DMS 273 treated with DMSO at 0.1 percent for 48 hours (cell line): ENCODE results near the gene IFT74.

Experiments used
- DNase-seq: peaks from one replicate; lab custom pipeline; 2025; lab: John Stamatoyannopoulos, UW

IFT74 gene

DNA sequence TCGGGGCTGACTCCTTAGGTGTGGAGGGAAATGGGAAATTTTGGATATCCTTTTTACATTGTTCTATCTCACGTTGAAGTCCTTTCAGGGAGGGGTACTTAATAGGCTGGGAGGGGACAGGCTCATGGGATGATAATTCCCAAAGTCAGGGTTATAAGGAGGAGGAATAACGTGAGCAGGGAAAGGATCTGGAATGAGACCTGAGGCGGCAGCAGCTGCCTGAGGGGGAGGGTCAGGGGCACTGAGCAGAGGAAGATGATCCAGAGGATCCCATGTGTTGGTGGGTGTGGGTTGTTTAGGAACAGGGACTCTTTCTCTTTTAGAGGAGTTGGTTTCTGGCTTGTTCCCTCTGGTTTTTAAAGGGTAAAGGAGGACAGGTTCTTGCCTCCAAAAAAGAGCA, 18.7 kb downstream of the IFT74 start:
- no peak for DNase-seq

DNA sequence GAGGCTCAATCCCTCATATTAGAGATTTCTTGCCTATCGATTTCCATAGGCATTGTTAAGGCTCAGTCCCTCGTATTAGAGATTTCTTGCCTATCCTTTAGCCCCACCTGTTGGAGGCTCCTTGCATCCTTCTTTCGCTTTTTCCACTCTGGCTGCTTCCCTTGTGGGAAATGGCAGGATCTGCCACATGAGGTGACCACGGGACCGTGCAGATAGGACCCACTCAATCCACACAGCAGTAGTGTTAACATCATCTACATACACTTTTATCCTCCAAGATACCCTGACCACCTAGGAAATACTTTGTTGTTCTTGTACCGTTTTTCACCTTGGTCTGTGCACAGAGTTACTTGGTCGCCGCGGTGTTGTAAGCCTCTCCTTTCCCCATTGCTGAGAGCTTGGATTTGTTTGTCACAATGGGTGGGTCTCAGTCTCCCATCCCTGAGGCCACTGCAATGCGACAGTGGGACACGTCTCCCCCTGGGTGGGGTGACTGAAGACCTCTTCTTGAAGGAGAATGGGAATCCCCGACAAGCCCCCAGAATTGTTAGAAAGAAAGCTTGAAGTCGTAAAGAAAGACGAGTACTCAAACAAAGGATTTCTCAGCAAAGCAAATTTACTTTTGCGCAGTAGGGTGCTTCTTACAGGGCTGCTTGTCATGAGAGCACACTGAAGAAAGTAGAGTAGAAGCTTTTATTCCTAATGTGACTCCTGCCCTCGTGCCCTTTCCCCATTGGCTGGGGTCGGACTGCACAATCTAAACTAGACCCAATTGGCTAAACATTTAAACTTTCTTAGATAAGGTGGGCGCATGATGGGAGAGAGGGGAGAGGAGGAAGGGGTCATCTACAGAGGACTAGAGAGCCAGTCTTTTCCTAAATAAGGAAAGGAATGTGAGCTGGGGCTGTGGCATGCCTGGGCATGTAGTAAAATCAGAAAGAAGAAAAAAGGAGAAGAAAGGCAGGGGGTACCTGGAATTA, 19.8 kb downstream of the IFT74 start:
- no peak for DNase-seq

DNA sequence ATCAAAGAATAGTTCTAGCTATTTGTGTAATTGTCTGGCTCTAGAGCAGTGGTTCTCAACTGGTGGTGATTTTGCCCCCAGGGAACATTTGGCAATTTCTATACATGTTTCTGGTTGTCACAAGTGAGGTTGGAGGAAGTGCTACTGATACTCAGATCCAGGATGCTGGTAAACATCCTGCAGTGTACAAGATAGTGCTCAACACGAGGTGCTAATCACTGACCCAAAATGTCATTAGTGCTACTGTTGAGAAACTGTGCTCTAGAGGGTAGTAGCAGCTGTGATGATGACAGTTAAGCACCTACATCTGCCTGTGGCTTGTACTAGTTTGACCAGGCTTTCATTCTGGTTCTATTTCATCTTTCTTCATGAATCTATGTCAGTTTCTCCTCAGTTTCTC, 27.1 kb downstream of the IFT74 start:
- DNase-seq: no peak

DNA sequence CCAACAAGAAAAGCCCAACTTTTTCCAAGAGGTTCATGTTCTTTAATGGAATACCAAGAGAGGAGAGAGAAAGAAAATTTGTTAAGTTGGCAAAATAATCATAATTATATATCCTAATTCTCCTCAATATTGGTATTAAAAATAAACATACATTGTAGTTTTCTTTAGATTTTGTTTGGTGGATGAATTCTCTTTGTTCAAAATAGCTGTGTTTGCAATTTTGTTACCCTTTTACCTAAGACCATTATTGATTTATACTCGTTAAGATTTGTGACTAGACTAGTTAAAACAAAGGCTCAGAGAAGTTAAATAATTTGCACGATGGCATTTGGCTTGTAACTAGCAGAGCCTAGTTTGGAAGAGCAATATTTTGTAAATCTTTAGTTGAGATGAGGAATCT, 39.6 kb downstream of the IFT74 start:
- no peak for DNase-seq

DNA sequence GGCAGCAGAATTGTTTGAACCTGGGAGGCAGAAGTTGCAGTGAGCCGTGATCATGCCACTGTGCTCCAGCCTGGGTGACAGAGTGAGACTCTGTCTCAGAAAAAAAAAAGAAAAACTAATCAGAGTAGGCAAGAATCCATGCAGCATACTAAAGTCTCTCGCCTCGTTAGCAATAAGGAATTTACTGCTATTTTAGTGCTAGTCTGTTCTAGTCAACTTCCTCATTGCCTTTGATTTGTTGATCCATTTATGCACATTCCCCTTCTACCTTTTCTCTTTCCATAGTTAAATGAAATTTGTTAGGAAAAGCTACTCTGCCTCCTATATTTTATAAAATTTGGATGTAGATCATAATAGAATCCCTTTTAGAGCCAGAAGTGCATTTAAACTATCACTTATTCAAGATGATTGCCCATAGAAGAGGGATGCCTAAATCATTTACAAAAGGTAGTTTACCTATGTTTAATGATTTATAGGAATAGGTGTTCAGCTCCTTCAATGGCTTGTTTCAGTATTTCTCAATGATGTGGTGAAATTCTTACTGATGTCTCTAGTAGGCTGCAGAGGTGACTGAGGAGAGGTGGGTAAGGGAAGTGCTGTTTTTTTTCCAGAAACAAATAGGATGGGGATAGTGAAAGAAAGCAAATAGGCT, 47.3 kb downstream of the IFT74 start:
- DNase-seq: no peak

DNA sequence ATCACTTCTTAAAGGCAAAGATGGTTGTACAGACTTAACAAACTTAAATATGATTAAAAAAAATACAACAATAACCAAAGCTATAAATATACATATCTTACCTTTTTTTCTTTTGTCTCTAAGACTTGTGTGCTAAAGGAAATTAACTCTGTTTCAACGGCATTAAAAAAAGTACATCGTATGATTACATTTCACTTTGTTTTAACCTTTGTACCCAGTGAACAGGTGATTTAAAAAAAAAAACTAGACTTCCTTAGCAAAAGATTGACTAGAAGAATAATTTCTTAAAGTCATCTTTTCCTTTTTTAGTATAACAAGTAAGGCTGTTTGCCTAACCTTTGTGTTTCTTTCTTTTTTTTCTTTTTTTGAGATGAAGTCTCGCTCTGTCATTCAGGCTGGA, 49.3 kb downstream of the IFT74 start, which contains the start of gene LRRC19:
Gene LRRC19, minus strand, starts transcription at position 182 of the 400 bp plus-strand sequence. CDS start 5,978 bp downstream, outside the sequence.
- DNase-seq: no peak

DNA sequence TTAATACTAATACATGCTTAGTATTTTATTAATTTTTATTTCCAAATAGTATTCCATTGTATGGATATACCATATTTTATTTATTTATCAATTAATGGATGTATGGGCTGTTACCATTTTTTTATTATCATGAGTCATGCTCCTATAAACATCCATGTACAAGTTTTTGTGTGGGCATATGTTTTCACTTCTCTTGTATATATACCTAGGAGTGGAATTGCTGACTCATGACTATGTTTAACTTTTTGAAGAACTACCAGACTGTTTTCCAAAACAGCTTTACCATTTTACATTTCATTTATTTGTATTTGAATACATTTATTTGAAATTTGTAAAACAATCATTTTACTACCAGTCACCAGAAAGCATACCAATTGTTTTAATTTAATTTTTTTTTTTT, 63.4 kb downstream of the IFT74 start:
- DNase-seq: no peak

DNA sequence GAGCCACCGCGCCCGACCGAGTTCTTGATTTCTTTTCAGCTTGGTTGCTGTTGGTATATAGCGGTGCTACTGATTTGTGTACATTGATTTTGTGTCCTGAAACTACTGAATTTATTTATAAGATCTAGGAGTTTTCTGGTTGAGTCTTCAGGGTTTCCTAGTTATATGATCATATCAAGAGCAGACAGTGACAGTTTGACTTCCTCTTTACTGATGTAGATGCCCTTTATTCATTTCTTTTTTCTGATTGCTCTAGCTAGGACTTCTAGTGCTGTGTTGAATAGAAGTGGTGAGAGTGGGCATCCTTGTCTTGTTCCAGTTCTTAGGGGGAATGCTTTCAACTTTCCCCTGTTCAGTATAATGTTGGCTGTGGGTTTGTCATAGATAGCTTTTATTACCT, 66.7 kb downstream of the IFT74 start:
- DNase-seq: no peak

DNA sequence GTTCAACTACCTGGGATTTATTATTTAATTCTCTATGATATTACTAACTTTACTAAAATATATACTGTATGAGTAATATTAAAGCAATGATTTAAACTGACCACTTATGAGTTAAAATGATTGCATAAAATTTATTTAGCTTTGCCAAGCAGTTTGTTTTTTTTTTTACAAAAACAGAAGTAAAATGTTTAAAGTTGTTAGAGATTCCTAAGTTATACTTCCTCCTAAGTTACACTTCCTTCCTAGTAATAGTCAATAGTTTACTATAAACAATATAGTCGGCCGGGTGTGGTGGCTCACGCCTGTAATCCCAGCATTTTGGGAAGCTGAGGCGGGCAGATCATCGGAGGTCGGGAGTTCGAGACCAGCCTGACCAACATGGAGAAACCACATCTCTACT, 73.0 kb downstream of the IFT74 start:
- DNase-seq: no peak

DNA sequence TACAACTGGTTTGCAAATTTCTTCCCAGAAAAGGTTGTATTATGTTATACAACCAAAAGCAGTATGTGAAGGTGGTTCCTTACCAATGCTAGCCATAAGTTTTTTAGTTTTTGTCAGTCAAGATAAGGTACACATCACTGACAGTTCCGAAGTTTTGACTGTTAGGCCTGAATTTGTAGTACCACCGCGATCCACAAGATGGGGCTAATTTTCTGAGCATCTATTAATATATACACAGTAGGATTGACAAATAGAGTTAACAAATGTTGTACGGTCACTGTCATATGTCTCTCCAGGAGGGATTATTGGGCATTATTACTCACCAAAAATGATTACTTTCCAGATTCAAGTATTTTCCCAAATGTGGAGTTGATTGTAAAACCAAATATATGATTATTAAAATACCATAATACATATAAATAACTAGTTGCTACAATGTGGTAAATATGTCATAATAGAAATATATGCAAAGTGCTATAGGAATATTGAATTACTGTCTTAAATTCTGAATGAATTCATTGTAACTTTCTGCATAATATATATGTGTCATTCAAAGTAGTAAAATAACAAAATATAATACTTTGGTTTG, 77.7 kb downstream of the IFT74 start:
- peak; percentile 5 for DNase-seq

DNA sequence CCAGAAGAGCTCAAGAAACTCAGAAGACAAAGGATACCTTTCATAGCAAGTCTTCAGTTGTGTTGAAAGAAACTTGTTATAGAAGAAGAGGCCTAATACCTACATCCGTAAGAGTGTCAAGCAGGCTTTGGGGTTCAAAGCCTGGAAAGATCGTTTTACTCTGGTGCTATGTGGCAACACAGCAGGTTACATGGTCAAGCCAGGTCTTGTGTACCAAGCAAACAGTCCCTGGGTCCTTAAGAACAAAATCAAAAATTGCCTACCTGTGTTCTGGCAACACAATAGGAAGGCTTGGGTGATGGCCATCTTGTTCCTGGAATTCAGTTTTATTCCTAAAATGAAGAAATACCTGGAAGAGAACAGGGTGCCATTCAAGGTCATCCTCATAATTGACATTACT, 81.3 kb downstream of the IFT74 start:
- DNase-seq: no peak

DNA sequence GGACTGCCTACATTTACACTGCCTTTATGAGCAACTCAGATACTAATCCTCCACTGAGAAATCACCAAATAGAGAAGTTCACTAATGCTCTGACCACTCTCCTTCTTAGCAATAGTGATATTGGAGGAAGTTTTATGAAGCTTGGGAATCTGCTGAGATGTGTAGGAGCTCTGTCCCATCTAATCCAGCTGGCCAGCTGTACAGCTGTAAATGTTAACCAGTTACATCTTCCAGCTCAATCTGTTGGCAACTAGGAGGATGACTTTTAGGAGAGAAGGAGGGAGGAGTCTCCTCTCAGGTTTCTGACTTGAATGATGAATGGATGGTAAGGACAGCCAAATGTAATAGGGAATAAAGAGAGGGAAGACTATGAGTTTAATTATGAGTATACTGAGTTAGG, 85.5 kb downstream of the IFT74 start:
- DNase-seq: no peak

DNA sequence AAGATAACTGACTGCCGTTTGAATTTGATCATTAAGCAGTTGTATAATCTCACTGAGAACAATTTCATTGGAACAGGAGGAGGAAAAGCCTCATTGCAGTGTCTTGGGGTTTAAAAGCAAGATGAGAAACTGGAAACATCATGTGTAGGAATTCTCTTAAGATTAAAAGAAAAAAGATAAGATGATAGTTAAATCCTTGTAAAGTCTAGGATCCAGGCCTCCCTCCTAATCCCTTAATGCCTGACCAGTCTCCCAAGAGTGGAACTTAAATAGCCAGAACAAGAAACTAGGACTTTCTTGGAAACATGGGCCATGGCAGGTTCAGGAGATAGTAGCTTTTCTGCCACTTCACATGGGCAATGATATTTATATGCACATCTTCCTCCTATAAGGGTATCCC, 86.3 kb downstream of the IFT74 start:
- no peak for DNase-seq

DNA sequence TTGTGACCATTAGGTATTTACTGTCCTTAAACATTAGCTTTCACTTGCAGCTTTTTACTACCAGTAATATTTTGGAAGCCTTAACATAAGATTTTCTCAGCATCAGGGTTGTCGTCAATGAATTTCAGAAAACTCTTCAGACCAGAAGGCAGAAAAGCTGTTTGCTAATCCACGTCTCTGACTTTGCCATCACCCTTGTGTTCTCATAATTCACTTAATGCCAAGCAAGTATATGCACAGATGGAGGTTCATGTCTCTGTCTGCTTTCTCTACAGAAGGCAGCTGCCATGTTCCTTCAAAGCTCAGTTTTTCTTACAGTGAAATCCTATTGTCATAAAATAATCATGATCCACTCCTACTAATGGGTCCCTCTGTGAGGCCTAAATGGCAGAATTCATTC, 87.0 kb downstream of the IFT74 start:
- no peak for DNase-seq

DNA sequence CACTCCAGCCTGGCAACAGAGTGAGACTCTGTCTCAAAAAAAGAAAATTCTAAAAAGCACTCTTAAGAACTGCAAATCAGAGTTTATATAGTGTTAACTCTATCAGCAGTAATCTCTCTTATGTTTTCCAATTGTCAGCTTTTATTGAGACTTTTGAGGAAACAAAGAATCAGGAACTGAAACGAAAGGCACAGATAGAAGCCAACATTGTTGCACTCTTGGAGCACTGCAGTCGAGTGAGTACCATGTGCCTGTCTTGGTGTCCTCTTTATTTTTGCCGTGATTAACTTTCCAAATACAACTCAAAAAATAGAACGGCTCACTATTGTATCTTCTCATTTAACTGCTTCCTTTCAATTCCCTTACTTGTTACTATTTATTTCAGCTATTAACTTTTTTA, 90.9 kb downstream of the IFT74 start:
- no peak for DNase-seq

DNA sequence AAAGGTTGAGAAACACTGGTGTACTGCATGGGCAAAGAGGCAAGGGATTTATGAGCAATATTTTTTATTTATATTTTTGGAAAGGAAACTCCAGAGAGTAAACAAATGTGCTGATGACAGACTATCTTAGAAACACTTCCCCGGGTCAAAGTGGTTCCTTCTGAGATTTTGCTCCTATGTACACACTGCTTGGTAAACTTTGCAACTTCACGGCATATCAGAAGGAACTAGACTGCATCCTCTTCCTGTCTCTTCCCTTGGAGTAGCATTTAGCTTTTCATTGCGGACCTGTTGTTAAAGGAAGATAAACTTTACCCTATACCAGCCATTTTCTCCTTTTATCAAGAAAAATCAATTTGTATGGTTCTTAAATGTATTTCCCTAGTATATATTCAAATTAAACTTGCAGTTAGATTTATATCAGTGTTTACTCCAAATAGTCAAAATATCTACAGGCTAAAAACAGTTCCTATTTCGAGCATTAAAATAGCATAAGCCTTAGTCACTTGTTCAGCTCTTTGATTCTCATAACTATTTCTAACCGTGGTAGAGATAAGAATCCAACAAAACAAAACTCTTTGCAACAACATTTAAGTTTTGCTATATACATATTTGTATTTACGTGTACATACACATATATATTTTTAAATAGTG, 97.3 kb downstream of the IFT74 start:
- no peak for DNase-seq

DNA sequence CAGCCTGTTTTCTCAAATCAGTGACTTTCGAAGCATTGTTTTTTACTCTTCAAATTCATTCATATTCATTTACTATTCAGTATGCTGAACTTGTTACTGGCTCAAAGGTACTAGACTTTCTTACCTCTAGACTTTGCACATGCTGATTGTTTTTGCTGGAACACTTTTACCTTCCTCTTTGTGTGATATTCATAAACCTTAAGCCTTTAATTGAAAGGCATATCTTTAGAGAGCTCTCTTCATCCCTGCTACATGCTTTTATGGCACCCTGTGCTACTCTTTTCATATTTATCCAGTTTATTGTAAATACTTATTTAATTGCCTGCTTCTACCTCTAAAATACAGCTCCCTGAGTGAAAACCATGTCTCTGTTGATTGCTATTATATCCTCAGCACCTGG, 97.9 kb downstream of the IFT74 start:
- no peak for DNase-seq

DNA sequence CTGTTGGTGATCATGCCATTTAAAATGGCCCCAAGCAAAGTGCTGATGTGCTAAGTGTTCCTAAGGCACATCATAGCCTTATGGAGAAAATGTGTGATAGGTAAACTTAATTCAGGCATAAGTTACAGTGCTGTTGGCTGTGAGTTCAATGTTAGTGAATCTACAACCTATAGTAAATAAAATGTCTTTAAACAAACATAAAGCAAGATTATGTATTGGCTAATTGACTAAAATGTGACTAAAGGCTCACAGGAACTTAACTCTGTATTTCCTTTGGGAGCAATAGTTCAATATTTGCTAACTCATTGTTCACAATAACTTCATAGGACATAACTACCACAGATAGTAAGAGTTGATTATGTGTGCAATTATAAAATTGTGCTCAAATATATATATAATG, 98.6 kb downstream of the IFT74 start:
- DNase-seq: no peak

DNA sequence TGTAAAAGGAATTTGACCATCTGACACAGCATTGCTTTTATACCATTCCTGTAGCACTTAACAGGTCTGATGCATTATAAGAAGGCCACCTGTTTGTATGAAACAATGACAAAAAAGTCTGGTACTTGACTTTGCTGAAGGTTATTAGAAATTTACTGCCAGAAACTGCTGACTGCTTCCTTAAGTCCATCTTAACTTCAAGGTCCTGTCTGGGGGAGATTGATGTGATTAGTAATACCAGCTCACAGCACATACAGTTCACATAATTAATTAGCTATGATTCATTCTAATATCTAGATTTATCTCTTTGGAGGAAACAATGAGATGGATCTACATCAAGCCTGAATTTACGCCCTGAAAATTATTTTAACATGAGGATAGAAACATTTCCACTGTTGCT, 103.2 kb downstream of the IFT74 start:
- DNase-seq: no peak

DNA sequence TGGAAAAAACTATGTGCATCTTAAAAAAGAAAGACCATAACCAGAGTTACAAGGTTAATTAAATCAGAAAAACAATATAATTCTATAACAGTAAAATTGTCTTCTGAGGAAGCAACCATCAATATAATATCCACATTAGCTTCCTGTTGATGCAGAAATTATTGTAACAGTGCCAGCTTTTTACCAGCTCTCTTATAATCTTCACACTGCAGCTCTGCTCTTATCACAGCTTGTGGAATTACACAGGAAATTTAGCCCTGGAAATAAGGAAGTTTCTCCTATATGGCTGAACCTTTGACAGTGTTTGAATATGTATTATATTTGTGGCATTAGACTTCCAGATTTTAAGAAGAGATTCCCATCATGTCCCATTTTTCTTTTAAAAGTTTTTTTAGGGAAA, 103.7 kb downstream of the IFT74 start:
- no peak for DNase-seq

DNA sequence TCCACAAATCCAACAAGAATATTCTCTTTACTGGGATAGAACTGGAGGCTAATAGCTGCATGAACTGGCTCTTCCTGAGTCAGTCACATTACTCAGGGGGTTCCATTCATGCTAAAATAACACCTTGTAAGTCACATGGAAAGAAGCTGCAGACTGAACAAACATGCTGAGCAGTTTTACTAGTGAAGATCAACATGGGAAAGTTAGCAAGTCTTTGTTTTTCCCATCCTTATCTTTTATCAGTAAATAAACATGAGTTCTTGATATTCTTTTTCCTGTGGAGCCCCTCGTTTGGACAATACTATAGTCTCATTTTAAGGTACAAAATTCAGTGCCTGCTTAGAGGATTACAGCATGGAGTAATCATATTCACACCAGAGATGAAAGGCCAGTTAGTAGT, 109.1 kb downstream of the IFT74 start:
- no peak for DNase-seq
